KBM-7 (cell line): ENCODE measurements around the gene TBC1D22B.
A peak's percentile ranks its signal among the peaks of the same experiment; 100 is the strongest.
"Not testable (repeated sequence)": the region's sequence is repeated elsewhere in the genome, so short reads cannot be mapped to it uniquely, and the experiment has no call there.

Source experiments
- DNase-seq: peaks from one replicate; pipeline ENCODE4 v3.0.0-alpha.2; 2015
- in situ Hi-C: fragments of 300-500 bp; cut with MboI; formaldehyde crosslinking; loops from 2 replicates; pipeline ENCODE4 v1.14.3; 2020; ENCODE audit warnings: low sequenced_read_pairs, low pct_unique_long_range_greater_than_20kb, mixed read lengths

TBC1D22B gene

DNA sequence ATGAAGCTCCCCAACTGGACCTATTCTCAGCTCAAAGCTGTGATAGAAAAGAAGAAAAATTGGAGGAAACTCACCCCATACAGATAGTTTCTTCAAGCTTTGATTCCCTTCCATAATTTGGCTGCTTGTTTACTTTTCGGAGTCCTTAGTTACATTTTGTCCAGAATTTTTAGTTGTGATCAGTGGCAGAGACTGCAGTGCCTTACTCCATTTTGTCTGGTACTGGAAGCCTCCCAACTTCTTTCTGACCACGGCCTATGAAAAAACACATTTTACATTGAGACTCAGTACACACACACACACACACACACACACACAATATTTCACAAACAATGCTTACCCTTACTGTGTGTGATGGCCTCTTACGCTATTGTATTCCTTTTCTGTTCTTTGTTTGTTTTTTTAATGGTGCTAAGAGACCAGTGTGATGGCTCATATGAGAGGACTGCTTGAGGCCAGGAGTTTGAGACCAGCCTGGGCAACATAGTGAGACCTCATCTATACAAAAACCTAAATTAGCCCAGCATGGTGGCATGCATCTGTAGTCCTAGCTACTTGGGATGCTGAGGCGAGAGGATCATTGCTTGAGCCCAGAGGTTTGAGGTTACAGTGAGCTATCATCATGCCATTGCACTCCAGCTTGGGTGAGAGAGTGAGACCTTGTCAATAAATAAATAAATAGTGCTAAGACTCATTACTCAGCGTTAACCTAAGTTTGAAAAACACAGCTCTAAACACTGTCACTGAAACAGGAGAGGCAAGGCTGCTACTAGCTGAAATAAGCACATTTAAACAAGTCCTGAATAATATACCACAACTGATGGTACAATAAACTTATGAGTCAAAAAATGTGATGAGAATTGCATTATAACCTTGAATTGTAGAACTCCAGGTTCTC, 82.4 kb downstream of the TBC1D22B start:
- DNase-seq = no peak
- in situ Hi-C loops = no loop called here

DNA sequence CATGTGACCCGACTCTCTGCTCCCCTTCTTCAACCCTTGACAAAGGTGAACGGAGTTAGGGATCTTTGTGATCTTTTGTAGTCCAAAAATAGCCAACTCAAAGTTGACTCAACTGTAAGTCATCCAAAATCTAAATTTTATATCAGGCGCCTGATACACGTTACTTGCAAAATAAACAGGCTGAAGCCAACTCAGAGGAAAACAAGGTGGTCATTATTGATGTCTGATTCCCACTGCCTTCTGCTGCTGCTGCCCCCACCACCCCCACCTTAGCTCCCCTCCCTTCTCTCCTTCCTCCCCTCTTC, 83.0 kb downstream of the TBC1D22B start:
- in situ Hi-C loops = no loop called here

DNA sequence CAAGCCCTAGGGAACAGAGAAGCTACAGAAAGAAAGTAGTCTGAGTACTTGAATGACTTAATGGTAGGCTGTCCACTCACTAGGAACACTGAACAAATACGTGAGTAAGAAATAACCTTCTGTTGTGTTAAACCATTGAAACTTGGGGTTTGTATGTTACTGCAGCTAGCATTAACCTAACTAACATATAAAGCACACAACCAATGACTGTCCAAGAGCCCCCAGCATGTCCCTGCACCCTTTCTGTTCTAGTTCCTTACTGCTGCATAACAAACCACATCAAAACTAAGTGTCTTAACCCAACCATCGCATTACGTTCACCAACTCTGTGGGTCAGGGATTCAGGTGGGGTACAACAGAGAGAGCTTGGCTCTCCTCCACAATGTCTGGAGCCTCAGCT, 85.7 kb downstream of the TBC1D22B start:
- no peak for DNase-seq
- in situ Hi-C loops = no loop called here

More for the DNA sequence above, 83.0 kb downstream of the TBC1D22B start:
- DNase-seq = no peak

DNA sequence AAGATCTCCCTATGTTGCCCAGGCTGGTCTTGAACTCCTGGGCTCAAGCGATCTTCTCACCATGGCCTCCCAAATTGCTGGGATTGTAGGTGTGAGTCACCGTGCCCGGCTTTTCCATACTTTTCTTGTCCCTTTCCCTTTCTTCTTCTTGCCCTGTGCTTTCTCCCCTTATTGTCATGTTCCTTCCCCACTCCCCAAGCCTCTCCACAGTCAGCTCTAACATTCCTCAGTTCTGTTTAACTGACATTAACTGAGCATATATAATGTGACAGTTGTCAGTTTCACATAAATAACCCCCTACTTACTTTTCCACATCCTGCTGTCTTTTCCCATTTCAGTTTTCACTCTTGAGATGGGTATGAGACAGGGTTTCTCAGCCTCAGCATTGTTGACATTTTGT, 86.7 kb downstream of the TBC1D22B start:
- no peak for DNase-seq
- in situ Hi-C loops = no loop called here

GRCh38 chr6:37345804-37346203, 88.2 kb downstream of the TBC1D22B start:
- in situ Hi-C loops, DNase-seq: not testable (repeated sequence)

GRCh38 chr6:37347177-37347576, 89.6 kb downstream of the TBC1D22B start:
- in situ Hi-C loops = no loop called here
- no peak for DNase-seq

DNA sequence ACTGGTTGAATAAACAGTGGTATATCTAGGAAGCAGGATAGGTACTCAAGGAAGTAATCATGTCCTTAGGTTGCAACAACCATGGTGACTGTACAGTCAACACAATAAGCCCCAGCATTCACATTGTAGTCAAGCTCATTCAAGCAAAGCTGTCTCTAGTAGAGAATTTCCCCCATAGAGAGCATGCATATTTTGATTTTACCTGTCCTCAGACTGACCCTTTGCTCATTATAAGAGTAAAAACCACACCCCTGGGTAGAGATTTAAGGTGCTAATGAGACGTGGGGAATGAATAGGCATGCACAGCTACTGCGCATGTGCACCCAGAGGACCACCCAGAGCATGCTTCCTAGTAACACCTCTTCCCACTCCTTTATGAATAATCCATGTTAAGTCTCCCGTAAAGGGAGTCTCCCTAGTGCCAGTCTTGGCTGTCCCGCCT, 90.1 kb downstream of the TBC1D22B start:
- no peak for DNase-seq
- in situ Hi-C loops = no loop called here

- DNase-seq = no peak
- in situ Hi-C loops = no loop called here
Measured at GRCh38 chr6:37351027-37351426, 93.5 kb downstream of the TBC1D22B start.

DNA sequence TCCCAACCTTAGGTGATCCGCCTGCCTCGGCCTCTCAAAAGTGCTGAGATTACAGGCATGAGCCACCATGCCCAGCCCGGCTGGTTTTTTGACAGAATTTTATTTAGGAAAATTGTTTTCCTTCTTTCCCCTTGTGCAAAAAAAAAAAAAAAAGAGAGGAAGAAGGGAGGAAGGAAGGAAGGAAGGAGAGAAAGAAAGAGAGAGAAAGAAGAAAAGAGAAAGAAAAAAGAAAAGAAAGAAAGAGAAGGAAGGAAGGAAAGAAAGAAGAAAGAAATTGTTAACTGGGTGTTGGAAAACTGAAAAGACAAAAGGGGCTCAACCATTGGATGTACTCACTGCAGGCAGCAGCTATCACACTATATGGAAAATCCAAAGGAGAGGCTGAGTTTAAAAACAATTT, 94.8 kb downstream of the TBC1D22B start:
- DNase-seq = no peak
- in situ Hi-C loops = no loop called here

DNA sequence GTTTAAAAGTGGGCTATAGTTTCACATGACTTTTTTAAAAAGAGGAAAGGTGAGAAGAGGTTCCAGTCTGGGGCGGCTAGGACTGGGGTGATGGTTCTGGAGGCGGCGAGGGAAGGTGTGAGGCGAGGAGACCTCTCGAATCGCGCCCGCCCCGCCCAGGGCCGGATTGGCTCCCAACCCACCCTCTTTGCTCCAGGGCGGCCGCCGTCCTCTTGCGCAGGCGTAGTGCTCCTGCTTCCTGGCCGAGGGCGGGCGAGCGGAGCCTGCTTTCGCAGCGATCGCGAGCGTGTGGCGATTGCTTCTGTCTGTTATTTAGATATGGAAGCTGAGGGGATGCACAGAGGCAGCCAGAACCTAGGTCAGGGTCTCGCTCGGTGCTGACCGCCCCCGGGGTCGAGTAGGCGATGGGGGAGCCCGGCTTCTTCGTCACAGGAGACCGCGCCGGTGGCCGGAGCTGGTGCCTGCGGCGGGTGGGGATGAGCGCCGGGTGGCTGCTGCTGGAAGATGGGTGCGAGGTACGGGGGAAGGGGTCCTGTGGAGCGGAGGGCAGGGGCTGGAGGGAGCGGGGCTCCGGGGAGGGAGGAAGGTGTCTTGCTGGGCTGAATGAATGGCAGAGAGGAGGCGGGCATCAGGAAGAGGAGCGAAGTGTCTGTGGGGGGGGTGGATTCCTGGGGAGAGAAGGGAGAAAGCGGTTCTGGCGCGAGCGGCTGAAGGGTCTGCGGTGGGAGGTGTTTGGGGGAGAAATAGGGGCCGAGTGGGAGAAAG, 96.4 kb downstream of the TBC1D22B start, which contains the start of gene RNF8:
Gene RNF8, plus strand, starts transcription at position 223 of the 765 bp plus-strand sequence. Its CDS starts 182 bp downstream, at position 405.
- in situ Hi-C loops = no loop called here
- DNase-seq = peak; percentile 91

GRCh38 chr6:37354526-37355384, 97.2 kb downstream of the TBC1D22B start:
- peak; percentile 21 for DNase-seq
- in situ Hi-C loops = no loop called here

- peak; percentile 11 for DNase-seq
- in situ Hi-C loops = no loop called here
Measured at GRCh38 chr6:37357288-37357687, 99.7 kb downstream of the TBC1D22B start.

DNA sequence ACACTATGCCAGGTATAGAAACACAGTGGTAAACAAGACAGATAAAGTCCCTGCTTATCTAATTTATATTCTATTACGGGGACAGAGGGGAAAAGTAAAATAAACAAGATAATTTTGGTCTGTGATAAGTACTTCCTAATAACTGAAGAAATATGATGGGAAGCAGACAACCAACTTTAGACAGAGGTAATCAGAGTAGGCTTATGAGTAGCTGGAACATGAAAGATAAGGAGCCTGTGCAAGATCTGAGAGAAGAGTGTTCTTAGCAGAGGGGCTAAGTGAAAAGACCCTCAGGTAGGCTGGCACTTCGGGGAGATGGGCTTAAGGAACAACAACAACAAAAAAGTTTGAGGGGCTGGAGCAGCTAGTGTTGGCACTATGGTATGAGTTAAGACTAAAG, 100.3 kb downstream of the TBC1D22B start:
- in situ Hi-C loops = no loop called here
- DNase-seq = no peak

DNA sequence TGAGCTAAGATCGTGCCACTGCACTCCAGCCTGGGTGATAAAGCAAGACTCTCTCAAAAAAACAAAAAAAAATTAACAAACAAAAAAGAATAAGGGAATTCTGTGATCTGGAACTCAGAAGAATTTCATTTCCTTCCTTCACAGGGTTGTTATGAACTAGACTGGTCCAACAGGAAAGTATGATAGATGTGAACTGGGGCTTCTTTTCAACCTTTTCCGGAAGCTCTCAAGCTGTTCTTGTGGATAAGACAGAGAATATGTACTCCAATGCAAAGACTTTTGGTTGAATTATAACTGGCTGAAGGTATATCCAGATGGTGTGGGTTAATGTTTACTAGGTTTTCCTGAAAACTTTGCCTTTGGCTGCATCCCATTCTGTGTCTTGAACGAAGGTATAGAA, 101.5 kb downstream of the TBC1D22B start:
- DNase-seq = no peak
- in situ Hi-C loops = no loop called here

DNA sequence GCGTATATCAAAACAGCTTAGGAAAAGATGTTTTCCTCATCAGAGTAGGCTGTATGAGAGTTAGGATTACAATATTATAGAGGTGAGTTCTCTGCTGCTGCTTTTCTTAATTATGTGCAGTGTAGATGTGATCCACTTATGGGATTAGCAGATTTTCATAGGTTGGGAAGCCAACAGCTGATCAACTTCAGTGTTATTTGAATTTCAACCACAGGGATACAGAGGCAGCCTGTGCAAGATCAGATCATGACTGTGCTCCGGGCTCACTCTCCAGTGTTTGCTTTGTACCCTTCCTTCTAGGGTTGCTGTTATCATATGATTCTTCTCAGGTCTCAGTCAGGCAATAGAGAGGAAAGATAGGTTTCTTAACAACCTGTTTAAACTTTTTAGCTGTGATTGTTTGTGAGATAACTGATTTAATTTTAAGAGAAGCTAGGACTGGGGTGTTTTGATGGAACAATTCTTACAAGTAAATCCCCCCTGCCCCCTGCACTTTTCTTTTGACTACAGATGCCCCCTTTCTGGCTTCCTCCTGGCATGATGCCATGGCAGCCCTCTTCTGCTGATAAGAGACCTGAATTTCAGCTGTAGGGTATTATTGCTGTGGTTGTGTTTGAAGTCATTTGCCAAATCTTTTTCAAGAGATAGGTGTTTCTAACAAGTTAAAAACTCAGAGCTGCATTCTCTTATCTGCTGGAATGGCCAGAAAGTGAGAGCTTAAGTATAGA, 104.7 kb downstream of the TBC1D22B start:
- peak; percentile 9 for DNase-seq
- in situ Hi-C loops = no loop called here

DNA sequence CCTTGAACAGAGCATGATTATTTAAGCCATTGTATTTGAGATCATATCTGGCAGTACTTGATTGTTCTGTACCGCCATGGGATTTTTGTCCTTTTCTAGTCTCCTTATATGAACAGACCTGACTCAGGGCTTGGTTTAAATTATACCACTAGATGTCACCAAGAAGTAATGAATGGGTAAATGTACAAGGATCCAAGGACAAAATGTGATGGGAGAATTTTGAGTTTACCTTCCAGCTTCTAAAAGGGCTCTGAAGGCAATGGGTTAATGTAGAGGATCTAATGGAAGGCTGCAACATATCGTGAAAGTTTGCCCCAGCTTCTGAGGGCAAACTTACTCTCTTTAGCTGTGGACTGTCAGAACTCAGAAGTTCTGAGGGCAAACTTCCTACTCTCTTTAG, 108.2 kb downstream of the TBC1D22B start:
- in situ Hi-C loops = no loop called here
- peak; percentile 7 for DNase-seq

DNA sequence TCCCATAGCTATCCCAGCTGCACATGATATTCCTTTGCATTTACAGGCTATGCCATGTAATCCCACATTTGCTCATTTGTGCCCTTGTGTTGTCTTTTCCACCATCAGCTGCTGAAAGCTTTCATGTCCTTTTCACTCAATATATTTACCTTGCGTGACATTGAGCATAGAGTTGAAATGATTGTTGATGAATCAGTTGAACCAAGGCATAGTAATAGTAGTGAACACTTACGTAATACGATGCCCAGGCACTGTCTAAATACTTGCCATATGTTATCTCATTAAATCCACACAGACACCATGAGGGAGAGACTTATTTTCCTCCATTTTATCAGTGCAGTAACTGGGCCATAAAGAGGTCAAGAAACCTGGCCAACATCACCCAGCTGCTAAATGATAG, 109.3 kb downstream of the TBC1D22B start:
- in situ Hi-C loops = no loop called here
- DNase-seq = no peak

GRCh38 chr6:37368961-37369320, 111.4 kb downstream of the TBC1D22B start:
- in situ Hi-C loops = no loop called here
- DNase-seq = peak; percentile 14
